ENCODE results near the gene TNNI3K.
A peak's percentile ranks its signal among the peaks of the same experiment; 100 is the strongest.

Gene TNNI3K

GRCh38 chr1:74526708-74527107, 291.5 kb downstream of the TNNI3K start:
- TF ChIP-seq GATA3 (IDR thresholded peaks at IDR 0.05; ENCODE audit: low read depth, low read length) (no peak), GATA2 (IDR thresholded peaks at IDR 0.05; ENCODE audit: low read depth, low read length) (no peak)

GRCh38 chr1:74528123-74528522, 292.9 kb downstream of the TNNI3K start:
- TF ChIP-seq GATA2 (IDR thresholded peaks at IDR 0.05; ENCODE audit: low read depth, low read length) (no peak), GATA3 (IDR thresholded peaks at IDR 0.05; ENCODE audit: low read depth, low read length) (no peak)

DNA sequence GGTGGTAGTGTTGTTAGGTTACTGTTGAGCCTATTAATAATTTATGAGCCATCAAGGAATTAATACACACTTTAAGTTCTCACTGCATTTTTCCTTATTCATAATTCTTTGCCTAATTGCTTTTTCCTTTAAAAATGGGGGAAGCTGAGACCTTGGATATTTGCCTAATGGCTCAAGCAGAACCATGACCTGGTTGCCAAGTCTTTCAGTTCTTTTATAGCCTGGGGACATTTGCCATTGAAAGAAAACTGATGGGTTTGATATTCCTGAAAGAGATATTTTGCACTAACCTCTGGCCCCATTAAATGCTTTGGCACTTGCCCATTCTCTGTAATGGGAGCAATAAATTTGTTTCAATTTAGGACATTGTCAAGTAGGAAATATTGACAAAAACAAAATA, 295.7 kb downstream of the TNNI3K start:
- TF ChIP-seq GATA2 (IDR thresholded peaks at IDR 0.05; ENCODE audit: low read depth, low read length) (no peak), GATA3 (IDR thresholded peaks at IDR 0.05; ENCODE audit: low read depth, low read length) (no peak)

GRCh38 chr1:74531796-74532195, 296.6 kb downstream of the TNNI3K start:
- no peak for TF ChIP-seq GATA3 (IDR thresholded peaks at IDR 0.05; ENCODE audit: low read depth, low read length)
- TF ChIP-seq GATA2 (IDR thresholded peaks at IDR 0.05; ENCODE audit: low read depth, low read length): no peak

DNA sequence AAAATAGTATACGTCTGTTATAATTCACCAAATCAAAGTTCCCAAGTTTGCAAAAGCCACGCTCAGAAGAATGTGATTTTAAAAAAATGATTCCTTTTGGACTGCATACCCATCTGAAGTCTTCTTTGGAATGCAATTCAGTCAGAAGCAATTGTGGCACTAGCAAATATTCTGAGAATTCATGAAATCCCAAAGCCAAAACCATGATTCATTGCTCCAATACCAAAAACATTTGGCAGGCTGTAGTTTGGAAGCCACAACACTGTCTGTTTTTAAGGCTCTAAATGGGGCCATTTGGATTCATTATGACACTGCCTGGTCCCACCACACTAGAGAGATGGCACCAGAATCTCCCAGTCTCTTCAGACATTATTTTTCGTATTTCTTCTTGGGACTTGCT, 299.1 kb downstream of the TNNI3K start:
- TF ChIP-seq GATA2 (IDR thresholded peaks at IDR 0.05; ENCODE audit: low read depth, low read length) (no peak), GATA3 (IDR thresholded peaks at IDR 0.05; ENCODE audit: low read depth, low read length) (no peak)

DNA sequence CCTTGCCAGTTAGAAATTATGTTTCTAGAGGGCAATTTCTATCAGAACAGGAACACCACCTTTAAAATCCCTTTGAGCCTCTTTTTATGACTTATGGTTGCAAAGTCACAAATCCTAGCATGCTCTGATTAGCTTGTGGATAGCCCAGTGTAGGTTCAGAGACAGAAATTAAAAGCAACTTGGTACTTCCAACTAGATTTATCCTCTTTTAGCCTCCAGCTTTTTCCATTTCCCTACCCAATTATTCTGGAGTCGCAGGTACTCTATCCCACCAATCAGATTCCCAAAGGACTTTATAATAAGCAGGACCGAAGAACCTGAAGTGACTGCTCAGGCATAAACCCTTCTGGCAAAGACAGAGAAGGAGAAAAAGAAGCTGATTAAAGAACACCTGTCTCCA, 310.6 kb downstream of the TNNI3K start:
- no peak for TF ChIP-seq GATA3 (IDR thresholded peaks at IDR 0.05; ENCODE audit: low read depth, low read length)
- TF ChIP-seq GATA2 (IDR thresholded peaks at IDR 0.05; ENCODE audit: low read depth, low read length): no peak

DNA sequence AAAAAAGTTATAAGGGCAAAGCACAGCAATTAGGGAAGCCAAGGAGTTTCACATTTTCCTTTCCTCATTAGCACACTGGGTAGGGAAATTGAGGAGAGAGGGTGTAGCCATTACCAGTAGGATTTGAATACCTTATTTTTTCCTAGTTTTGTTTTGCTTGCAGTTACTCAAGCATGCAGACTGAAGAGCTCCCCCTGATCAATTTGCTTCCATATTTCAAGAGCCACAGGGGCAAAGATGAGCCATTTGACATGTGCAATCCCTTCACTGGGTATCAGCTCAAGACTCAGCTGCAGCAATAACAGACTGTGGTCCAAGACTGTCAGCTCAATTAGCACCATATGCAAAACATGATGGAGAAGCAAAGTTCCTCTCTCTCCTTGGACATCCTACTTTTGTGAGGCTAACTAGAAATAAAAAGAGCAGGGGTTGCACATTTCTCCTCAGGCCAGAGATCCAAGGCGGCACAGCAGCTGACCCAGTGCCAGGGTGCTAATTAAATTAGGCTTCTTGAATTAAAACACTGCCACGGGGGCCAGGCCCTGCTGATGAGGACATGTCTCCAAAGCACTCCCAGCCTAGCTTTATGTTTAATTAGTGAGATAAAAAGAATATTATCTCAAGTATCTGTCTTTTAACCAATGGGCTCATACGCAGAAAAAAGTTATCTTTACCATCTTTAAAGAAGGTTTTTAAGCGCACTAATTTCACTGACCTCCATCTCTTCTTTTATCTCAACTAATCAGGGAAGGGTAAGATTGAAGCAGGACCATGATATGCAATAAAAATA, 314.0 kb downstream of the TNNI3K start:
- TF ChIP-seq GATA2 (IDR thresholded peaks at IDR 0.05; ENCODE audit: low read depth, low read length) (peak; percentile 74), GATA3 (IDR thresholded peaks at IDR 0.05; ENCODE audit: low read depth, low read length) (peak; percentile 92)

- TF ChIP-seq GATA3 (IDR thresholded peaks at IDR 0.05; ENCODE audit: low read depth, low read length) (no peak), GATA2 (IDR thresholded peaks at IDR 0.05; ENCODE audit: low read depth, low read length) (no peak)
These were observed 314.7 kb downstream of the TNNI3K start for GRCh38 chr1:74549932-74550331.

- TF ChIP-seq GATA2 (IDR thresholded peaks at IDR 0.05; ENCODE audit: low read depth, low read length) (no peak), GATA3 (IDR thresholded peaks at IDR 0.05; ENCODE audit: low read depth, low read length) (no peak)
These were observed 335.8 kb downstream of the TNNI3K start for GRCh38 chr1:74570797-74571492.

- TF ChIP-seq GATA2 (IDR thresholded peaks at IDR 0.05; ENCODE audit: low read depth, low read length) (no peak), GATA3 (IDR thresholded peaks at IDR 0.05; ENCODE audit: low read depth, low read length) (no peak)
These were observed 336.3 kb downstream of the TNNI3K start for GRCh38 chr1:74571493-74571800.

GRCh38 chr1:74571891-74572290, 336.7 kb downstream of the TNNI3K start:
- TF ChIP-seq GATA2 (IDR thresholded peaks at IDR 0.05; ENCODE audit: low read depth, low read length) (no peak), GATA3 (IDR thresholded peaks at IDR 0.05; ENCODE audit: low read depth, low read length) (no peak)

DNA sequence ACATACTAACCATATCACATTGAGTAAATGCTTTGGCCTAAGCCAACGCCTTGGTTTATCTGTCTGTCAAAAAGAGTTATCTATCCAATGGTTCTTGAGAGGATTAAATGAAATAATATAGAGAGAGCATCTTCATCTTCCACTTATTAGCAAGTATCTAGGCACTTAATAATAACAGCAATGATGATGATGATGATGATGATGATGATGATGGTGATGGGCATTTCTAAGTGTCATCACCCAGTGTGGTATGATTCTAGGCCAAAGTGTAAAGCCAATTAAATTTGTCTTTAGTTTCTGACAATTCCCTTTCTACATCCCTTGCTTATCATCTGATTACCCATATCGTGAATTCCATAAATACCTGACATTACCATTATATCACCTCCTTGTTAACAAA, 342.9 kb downstream of the TNNI3K start:
- no peak for TF ChIP-seq GATA3 (IDR thresholded peaks at IDR 0.05; ENCODE audit: low read depth, low read length)
- TF ChIP-seq GATA2 (IDR thresholded peaks at IDR 0.05; ENCODE audit: low read depth, low read length): no peak

DNA sequence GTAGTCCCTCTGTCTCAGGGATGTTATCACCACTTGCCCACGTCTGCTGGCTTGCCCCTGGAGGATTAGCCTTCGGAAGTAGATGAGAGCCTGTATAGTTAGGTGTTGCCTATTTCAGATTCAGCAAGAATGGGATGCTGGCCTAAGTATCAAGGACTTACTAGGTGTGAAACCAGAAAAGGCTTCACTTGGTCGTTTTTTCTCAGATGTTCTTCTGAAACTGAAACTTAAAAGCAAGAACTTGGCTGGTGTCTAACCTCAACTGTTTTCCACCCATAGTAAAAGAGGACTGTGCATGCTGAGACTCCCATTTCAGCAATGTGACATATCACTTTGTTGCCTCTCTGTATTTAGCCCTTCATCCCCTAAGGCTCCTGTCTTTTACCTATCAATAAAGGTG, 344.2 kb downstream of the TNNI3K start:
- TF ChIP-seq GATA3 (IDR thresholded peaks at IDR 0.05; ENCODE audit: low read depth, low read length) (no peak), GATA2 (IDR thresholded peaks at IDR 0.05; ENCODE audit: low read depth, low read length) (no peak)

- no peak for TF ChIP-seq GATA2 (IDR thresholded peaks at IDR 0.05; ENCODE audit: low read depth, low read length)
- no peak for TF ChIP-seq GATA3 (IDR thresholded peaks at IDR 0.05; ENCODE audit: low read depth, low read length)
These were observed 348.2 kb downstream of the TNNI3K start for GRCh38 chr1:74583397-74583796.

- no peak for TF ChIP-seq GATA2 (IDR thresholded peaks at IDR 0.05; ENCODE audit: low read depth, low read length)
- no peak for TF ChIP-seq GATA3 (IDR thresholded peaks at IDR 0.05; ENCODE audit: low read depth, low read length)
These were observed 349.0 kb downstream of the TNNI3K start for GRCh38 chr1:74584185-74584584.

All from SH-SY5Y (cell line).